Suppressor macrophage treated with lipopolysaccharide for 1 hour (primary cell): ENCODE measurements around the gene E2F3.
"Not testable (repeated sequence)": the region's sequence is repeated elsewhere in the genome, so short reads cannot be mapped to it uniquely, and the experiment has no call there.

Source experiments
- DNase-seq, 3 donors: peaks; one replicate each; pipeline ENCODE4 v3.0.0-alpha.2; 2020 to 2022

The E2F3 gene

GRCh38 chr6:20472748-20473147, 71.1 kb downstream of the E2F3 start:
- DNase-seq: no peak

DNA sequence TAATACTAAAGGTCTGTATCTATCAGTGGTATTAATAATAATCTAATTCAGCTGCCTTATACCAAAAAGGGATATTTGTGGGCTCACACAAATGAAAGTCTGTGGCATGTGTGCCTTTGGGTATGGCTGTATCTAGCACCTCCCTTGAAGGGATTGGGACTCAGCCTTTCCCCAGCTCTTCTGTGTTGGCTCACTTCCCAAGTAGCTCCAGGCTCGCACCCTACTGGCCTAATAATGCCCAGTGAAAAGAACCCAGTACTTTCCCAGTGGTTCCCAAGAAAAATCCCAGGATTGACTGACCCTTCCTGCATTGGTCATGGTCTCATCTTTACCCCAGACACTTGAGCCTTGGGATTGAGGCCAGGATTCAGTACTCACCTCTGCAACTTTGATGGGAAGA, 71.8 kb downstream of the E2F3 start:
- DNase-seq: no peak

DNA sequence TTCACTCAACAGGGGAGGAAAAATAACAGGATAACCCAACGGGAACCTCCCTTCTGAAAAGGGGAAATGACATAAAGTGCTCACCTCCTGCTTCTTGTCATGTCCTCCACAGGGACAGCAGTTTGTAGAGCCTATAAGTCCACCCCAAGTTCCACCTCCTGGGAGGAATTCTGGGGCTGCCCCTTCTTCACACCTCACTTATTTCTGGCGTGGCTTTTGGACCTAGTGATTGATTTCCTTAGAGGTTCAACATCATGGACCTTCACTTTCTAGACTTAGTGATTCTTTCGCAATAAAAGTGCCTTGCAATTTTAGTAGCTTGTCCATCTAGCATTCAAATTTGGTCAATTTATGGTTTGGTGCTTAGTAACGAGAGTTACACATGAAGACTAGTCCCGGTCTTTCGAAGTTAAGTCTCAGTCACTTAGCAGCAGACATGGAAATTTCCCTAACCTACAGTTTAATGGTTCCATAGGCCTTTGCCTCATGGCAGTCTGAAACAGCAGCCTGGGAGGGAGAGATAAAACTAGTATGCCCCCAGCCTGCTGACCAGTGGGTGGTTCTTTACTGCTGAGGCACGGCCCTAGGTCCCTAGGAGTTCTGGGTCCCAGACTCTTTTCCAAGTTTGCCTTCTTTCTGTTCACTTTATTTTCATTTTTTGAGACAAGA, 73.3 kb downstream of the E2F3 start:
- peak in 1 of 3 donors; percentile 23 for DNase-seq

DNA sequence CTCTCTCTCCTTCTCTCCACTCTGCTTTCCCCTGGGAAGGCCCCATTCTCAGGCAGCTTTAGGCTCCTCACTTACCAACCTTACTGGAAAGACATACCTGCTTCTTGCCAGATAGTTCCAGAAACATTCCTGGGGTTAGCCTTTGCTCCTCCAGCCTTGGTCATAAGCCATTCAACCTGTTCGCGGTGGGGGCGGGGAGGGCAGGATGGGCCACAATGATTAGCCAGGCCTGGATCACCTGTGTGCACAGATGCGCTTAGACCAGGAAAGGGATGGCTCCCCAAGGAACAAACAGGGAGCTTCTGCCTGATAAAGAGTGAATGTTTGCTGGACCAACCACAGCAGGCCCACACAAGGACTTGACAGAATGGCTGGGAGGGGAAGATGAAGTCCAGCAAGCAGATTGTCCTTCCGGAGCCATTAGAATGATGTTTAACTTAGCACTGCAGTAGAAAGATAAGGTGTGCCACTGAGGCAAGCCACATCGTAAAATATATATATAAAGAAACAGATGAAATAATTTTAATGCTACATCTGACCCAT, 74.9 kb downstream of the E2F3 start:
- DNase-seq: no peak

- no peak for DNase-seq
Observed at GRCh38 chr6:20477485-20477884, 75.8 kb downstream of the E2F3 start.

GRCh38 chr6:20479060-20479459, 77.4 kb downstream of the E2F3 start:
- no peak for DNase-seq

DNA sequence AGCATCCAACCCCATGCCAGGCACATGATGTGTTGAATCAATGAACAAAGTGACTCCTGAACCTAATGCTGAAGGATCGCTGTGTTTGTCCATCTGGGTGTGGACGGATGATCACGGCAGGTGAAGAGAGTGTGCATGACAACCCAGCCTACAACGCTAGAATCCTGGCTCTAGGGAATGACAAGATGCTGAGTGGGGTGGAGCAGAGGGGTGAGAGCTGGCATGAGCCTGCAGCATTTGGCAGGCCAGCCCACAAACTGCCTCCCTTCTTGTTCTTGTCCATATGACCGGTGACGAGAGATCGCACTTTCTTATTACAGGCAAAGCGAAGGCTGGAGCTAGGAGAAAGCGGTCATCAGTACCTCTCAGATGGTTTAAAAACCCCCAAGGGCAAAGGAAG, 77.8 kb downstream of the E2F3 start:
- DNase-seq: no peak

DNA sequence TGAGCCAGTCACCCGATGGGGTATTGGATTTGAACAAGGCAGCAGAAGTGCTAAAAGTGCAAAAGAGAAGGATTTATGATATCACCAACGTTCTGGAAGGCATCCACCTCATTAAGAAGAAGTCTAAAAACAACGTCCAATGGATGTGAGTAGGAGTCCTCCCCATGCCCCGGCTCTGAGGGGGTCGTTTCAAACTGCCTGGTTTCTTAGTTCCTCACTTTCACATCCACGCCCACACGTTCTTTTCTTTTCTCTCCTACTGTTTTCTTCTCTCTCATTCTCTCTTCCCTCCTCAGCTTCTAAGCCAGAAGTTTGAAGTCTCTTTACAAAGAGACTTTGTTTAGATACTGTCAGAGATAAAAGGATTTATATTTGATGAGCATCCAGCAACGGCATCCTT, 79.6 kb downstream of the E2F3 start:
- no peak for DNase-seq

DNA sequence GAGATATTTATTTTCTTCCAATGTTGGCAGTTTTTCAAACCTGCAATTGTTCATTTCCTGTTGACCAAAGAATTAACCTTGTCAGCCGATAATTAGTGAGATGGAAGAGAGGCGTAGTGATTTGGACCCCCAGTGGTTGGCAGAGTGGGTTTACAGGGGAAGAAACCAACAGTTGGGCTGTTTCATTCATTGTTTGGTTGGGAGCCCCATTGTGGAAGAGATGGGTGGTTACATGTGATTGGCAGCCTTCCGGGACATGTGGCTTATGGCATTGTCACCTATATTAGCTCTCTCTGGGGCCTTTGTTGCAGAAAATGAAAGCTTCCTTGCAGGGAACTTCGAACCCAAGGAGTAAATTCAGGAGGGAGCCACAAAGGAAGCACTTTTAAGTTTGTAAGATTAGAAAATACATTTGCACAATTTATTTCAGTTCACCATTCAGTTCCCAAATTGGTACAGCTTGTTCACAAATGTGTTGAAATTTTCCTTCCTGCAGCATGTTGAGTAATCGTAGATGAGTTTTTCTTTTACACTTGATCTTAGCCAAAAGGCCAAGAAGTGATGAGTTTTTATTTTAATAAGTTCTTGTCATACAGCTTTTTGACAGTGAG, 82.3 kb downstream of the E2F3 start:
- DNase-seq: peak; percentile 18 to 65 (median 57)

DNA sequence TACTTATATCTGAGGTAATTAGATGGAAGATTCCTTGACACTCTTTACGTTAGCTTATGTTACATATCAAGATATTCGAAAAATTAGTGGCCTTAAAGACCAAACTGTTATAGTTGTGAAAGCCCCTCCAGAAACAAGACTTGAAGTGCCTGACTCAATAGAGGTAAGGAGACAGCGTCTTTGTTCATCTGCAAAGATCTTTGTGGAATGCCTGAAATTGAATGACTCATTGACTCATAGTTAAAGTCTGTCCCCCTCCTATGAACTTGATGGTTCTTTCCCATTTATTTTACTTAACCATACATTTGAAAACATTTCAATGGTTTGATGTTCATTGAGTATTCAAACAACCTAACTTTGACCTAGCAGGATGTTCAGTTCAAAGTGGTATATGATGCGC, 85.0 kb downstream of the E2F3 start:
- no peak for DNase-seq

DNA sequence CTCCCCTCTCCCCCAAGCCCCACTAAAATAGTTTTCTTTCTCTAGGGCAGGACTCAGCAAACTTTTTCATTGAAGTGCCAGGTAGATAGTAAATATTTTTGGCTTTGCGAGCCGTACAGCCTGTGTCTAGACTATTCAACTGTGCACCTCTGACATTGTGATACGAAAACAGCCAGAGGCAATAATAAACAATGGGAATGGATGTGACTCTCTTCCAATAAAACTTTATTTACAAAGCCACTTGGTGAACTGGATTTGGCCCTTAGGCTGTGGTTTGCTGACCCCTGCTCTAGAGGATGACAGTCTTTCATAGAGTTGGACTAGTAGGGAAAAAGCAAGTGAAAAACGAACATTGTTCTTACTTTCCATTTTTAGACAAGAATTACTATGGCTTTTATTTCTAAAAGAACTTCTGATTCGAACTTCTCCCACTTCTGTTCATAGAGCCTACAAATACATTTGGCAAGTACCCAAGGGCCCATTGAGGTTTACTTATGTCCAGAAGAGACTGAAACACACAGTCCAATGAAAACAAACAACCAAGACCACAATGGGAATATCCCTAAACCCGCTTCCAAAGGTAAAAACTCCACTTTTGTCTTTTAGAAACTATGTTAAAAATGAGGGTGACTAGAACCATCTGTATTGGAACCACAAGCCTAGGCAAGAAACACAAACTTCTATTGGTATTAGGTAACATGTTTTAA, 86.1 kb downstream of the E2F3 start:
- DNase-seq: no peak

GRCh38 chr6:20490591-20490990, 88.9 kb downstream of the E2F3 start:
- DNase-seq: no peak

DNA sequence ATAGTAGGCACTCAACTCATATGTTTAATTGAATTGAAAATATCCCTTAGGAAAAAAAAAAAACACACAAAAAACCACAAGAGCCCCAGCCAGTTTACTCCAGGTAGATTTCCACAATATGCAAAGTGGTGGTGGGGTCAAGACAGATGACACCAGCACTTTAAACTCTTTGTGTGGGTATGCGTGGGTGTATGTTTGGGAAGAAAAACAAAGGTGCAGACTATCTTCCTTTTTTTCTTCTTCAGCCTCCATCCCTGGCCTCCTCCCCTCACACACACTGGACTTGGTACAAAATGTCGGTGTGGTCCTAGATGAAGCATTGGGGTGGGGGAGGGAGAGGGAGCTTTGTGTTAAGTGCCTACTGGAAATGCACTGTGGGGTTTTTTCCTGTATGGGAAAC, 90.4 kb downstream of the E2F3 start:
- no peak for DNase-seq

GRCh38 chr6:20497216-20498040, 95.7 kb downstream of the E2F3 start:
- peak in 2 of 3 donors; percentile 61 to 68 for DNase-seq

DNA sequence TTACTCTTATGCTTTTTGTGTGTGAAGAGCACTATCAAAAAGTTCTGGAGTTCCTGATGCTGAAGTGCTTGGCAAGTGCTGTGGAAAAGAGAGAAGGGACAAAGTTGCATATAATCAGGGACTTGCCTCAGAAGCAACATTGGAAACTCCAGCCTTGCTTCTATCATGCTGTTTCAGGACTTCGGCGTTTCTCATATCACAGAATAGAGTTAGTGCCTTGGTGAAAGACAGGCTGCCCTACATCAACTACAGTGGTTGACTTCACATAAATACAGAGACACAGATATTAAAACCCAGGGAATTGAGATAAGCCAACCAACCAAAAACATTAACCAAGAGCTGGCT, 96.3 kb downstream of the E2F3 start:
- DNase-seq: peak; percentile 81 to 90 (median 88)

- no peak for DNase-seq
Observed at GRCh38 chr6:20509212-20509611, 107.5 kb downstream of the E2F3 start.

- DNase-seq: no peak
Observed at GRCh38 chr6:20511852-20512251, 110.2 kb downstream of the E2F3 start.

DNA sequence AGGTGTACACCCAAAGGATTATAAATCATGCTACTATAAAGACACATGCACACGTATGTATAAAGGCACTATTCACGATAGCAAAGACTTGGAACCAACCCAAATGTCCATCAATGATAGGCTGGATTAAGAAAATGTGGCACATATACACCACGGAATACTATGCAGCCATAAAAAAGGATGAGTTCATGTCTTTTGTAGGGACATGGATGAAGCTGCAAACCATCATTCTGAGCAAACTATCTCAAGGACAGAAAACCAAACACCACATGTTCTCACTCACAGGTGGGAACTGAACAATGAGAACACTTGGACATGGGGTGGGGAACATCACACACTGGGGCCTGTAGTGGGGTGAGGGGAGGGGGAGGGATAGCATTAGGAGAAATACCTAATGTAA, 123.5 kb downstream of the E2F3 start:
- not testable (repeated sequence) for DNase-seq

- peak; percentile 71 to 82 (median 77) for DNase-seq
Observed at GRCh38 chr6:20529086-20529448, 127.4 kb downstream of the E2F3 start.

GRCh38 chr6:20532881-20533280, 131.2 kb downstream of the E2F3 start:
- no peak for DNase-seq

DNA sequence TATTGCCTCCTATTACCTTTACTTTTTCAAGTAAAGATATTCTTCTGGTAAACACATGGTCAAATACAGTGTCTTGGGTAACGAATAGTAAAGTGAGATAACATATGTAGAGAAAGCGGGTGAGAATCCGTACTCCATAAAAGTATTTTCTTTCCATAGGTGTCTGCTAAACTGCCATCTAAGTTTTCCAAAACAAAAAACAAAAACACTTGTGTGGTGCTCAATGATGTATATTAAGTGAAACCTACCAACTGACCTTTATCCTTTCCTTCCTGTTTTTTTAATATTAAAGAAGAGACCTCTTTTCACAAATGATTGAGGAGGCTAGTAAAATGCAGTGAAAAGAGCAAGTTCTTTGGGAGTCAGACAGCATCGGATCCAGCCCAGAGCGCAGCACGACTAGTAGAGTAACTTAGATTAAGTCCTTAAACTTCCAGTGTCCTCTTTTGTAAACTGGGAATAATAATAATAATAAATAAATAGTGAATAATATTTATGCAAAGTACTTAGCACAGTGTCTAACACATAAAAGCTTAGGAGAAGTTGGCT, 132.1 kb downstream of the E2F3 start:
- peak in 1 of 3 donors; percentile 13 for DNase-seq

GRCh38 chr6:20534295-20535262, 132.9 kb downstream of the E2F3 start, which contains the start of gene CDKAL1:
CDKAL1 (plus strand) TSS chr6:20534457; CDS start chr6:20546351, 11,894 bp downstream.
- peak; percentile 92 to 95 (median 95) for DNase-seq
